Effector CD4-positive, alpha-beta T cell (primary cell): ENCODE results near the gene LDLRAP1.
"Not testable (repeated sequence)": the region's sequence is repeated elsewhere in the genome, so short reads cannot be mapped to it uniquely, and the experiment has no call there.

Source experiments
- DNase-seq: peaks from one replicate; pipeline ENCODE4 v3.0.0-alpha.2; 2020
- total RNA-seq: gene quantifications from one replicate; lab custom pipeline; 2026; lab: John Stamatoyannopoulos, UW

Gene LDLRAP1, protein sequence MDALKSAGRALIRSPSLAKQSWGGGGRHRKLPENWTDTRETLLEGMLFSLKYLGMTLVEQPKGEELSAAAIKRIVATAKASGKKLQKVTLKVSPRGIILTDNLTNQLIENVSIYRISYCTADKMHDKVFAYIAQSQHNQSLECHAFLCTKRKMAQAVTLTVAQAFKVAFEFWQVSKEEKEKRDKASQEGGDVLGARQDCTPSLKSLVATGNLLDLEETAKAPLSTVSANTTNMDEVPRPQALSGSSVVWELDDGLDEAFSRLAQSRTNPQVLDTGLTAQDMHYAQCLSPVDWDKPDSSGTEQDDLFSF
- 155 reads per million, percentile 89 among the genes with 10 or more reads in this experiment for total RNA-seq

DNA sequence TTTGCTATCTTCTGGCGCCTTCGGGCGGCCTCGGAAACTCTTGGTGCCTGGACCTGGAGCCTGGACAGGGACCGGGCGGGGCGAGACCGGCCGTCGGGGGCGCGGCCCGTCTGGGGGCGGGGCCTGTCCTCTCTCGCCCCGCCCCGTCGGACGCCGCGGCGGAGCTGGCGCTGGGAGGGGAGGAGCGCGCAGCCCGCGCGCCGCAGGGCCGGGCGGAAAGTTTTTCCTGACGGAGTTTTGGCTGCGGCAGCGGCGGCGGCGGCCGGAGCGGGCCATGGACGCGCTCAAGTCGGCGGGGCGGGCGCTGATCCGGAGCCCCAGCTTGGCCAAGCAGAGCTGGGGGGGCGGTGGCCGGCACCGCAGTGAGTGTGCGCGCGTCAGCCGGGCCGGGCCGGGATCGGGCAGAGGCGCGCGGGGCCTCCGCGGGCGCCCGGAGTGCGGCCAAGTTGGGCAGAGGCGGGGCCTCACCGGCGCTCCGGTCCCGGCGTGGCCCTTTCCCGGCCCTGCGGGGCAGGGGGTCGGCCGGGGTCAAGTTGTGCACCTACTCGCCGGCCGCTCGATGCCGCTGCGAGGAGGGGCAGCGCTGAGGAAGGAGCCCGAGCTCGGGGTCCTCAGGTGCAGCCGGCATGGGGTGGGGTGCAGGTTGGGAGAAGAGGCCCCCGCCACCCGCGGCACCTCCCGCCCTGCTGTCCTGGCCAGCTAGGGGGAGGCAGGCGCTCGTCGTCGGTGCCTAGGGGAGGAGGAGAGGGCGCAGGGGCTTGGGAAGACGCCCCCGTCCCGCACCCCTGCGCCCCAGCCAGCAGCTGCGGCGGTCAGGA, at the start of gene LDLRAP1:
LDLRAP1 (plus strand) TSS at position 182 of the 818 bp plus-strand sequence; CDS start at position 275, 93 bp downstream.
- peak; percentile 35 for DNase-seq

DNA sequence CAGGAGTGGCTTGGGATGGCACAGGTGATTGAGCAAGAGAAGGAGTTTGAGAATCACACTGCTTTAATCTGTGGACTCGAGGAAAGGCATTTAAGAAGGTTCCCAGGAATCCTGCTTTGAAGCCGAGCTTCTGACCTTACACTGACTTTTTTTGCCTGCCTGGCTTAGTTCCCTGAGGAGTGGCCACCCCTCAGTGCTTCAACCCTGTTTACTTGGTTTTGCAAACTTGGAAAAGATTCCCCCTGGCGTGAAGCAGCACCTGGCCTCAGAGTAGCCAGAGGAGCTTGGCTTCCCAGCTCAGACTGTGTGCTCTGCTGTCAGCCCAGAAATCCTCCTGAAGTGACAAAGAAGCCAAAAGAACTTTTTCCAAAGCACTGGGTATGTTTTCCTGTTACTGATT, 48.5 kb upstream of the LDLRAP1 start:
- DNase-seq, result no peak

DNA sequence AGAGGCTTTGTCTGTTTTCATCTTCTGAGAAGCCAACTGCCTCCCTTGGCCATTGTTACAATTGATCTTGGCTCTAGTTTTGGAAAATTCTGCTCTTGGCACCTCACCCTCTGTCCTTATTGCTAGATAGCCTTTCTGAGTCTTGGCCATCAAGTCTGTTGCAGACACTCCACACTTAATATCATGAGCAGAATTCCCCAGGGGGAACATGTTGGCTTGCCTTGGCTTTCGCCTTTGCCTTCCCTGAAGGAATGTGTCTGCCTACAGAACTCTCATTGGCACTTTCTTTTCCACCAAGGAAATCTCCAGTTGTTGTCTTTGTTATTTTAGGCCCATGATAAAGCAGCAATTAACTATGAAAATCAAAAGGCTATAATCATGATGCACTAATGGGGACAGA, 42.7 kb upstream of the LDLRAP1 start:
- no peak for DNase-seq

DNA sequence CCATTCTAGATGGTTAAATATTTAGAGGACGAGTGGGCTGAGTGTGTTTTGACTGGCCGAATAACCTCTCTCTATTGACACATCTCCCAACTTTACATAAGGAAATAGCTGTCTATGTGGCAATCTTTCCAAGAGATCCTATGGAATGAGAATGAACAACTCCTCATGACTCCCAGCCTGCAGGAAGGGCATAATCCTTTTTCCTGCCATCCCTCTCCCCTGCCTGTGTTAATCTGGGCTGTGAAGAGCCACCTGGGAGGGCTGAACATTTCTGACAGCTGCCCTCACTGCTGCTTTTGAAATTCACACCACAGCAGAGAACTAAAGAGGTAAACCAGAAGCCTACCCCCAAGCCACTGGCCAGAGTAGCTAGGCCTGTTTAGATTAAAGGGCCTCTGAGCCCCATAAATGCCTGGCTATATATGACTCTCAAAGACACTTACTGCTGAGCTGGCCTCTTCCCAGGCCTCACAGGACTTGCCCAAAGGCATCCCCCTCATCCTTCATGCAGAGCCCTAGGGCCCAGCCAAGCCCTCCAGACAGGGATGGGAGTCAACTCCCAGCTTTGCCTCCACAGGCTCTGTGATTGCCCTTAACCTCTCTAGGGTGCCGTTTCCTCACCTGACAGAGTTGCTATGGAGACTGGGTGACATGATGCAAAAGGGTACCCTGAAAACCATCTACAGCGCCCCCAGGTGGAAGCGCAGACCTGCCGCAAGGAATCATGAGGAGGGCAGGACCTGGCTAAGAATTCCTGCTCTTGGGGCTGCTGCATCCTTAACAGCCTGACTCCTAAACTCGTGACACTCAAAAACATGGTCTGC, 42.0 kb upstream of the LDLRAP1 start:
- DNase-seq, result no peak

DNA sequence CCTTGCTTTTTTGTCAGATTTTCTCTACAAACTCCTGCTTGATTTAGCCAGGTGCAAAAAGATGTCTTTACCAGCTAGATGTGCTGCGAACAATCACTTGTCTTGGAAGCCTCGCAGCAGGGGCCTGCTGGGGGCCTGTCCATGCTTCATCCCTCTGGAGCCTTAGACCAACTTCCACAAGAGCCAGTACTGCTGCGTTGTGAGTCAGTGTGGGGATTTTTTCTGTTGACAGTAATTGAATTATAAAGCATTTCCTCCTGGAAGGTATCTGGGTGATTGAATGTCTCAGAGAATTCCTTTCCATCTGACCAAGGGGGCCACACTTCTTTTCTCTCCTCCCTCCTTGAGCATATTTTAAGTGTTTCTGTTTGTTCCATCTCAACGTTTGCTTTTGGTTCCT, 40.4 kb upstream of the LDLRAP1 start:
- no peak for DNase-seq

DNA sequence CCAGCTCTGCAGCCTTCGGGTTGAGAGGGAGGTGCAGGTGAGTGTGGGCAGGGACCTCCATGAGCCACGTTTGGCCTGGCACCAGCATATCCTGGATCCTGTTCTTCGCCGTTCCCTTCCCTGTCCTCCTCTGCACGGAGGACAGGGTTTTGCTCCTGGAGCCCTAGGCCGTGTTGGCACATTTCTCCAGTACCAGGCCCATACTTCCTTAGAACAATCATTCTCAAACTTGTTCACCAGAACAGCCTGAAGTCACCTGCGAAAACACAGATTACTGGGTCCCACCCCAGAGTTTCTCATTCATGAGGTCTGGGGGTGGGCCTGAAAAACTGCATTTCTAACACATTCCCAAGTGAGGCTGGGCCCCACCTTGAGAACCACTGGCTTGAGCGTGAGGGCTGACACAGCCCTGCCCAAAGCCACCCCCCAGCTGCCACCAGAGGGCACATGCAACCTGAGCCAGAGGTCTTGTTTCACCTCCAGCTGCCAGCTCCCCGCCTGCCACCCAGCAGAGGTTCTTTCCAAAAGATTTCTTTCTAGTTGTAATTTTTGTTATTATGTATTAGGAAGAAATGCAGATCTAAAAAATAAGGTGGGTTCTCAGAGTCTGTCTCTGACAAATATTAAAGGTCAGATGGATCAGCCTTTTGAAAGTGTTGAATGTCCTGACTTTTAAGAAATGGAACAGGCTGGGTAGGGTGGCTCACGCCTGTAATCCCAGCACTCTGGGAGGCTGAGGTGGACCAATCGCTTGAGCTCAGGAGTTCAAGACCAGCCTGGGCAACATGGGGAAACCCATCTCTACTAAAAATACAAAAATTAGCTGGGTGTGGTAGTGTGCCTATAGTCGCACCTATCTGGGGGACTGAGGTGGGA, 39.6 kb upstream of the LDLRAP1 start:
- DNase-seq, result peak; percentile 64

DNA sequence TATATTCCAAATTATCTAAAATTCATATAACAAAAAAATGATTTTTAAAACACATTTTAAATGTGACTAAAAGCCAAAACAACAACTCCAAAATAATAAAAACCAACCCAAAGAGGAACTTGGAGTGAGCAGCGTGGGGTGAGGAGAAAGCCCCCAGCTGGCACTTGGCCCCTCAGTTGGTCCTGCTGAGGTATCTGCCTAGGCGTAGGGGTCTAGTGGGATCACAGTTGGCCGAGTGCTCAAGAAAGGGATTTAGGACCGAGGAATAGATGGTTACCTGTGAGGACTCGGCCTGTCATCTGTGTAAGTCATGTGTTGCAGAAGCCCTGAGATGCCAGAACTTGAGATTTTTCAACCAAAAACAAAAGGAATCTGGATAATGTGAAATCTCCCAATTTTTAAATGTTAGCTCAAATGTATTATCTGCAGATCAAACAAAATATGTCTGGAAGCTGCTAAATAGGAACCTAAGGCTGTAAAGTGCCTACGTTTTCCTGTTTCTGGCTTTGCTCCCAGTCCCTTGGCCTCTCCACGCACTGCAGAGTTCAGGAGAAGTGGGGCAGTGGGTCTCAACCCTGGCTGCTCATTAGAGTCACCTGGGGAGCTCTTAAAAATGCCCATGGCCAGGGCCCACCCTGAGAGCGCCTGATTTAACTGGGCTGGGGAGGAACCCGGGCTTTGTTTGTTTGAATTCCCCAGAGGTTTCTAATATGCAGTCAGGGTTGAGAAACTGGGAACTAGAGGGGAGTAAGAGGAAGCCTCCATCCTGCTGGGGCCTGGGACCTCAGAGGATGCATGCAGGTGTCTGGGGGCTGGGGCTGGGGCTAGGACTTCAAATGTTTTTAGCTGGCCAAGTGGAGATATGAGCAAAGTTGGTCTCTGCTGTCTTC, 38.5 kb upstream of the LDLRAP1 start:
- no peak for DNase-seq

DNA sequence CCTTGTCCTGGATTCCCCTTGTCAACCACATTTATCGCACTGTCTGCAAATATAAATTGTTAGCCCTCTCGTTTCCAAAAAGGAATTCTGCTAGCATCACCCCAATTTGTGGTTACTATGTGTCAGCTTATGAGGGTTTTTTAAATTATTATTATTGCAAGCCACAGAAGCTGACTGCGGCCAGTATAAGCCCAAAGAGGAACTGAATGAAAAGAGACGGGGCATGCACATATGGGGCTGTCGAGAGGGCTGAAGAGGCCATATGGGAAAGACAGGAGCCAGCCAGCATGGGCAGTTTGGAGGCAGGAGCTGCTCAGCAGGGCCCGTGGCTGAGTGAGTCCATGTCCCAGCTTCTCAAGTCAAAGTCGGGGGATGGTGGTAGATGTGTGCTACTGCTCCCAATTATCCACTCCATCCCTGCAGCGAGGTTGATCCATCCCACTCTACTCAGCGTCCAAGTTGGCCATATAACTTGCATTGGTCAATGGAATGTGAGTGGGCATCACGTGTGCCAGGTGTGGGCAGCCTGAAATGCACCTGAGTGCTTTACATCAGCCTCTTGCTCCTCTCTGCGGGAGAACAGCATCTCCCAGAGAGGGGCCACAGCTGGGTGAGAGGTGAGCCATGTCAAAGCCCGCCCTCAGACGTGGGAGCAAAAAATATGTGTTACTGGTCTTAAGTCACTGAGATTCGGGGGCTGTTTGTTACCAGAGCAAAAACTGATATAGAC, 37.6 kb upstream of the LDLRAP1 start:
- DNase-seq, result no peak

DNA sequence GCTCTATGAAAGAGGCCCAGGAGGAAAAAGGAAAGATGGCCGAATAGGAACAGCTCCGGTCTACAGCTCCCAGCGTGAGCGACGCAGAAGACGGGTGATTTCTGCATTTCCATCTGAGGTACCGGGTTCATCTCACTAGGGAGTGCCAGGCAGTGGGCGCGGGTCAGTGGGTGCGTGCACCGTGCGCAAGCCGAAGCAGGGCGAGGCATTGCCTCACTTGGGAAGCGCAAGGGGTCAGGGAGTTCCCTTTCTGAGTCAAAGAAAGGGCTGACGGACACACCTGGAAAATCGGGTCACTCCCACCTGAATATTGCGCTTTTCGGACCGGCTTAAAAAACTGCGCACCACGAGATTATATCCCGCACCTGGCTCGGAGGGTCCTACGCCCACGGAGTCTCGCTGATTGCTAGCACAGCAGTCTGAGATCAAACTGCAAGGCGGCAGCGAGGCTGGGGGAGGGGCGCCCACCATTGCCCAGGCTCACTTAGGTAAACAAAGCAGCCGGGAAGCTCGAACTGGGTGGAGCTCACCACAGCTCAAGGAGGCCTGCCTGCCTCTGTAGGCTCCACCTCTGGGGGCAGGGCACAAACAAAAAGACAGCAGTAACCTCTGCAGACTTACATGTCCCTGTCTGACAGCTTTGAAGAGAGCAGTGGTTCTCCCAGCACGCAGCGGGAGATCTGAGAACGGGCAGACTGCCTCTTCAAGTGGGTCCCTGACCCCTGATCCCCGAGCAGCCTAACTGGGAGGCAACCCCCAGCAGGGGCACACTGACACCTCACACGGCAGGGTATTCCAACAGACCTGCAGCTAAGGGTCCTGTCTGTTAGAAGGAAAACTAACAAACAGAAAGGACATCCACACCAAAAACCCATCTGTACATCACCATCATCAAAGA, 36.6 kb upstream of the LDLRAP1 start:
- DNase-seq, result not testable (repeated sequence)

DNA sequence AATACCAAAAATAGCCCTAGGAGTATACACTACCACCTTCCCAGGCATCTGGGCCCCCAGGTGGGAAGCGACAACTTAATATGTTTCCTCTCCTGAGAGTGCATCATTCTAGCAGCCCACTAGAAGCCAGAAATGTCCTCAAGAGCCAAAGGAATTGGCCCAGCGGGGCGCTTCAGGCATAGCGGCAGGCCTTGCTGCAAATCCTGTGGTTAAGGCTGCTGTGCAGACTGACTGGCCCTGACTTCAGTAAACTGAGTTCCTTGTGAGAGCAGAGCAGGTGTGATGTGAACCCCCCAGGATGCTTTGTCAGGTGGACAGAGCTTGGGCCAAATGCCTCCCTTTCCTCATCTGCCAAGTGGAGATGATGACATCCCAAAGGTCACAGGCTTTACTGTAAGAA, 29.7 kb upstream of the LDLRAP1 start:
- DNase-seq, result no peak

DNA sequence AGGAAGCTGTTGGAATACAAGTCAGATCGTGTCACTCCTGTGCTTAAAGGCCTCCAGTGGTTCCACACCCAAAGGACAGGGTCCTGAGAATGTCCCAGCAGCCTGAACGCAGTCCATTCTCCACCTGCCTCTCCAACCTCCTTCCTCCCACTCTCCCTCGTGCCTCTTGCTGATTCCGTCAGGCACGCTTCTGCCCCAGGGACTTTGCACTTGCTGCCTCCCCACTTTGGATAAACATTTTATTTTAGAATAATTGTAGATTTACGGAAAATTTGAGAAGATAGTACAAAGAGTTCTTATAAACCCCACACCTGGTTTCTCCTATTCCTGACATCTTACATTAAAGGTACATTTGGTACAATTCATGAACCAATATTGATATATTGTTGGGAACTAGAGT, 28.4 kb upstream of the LDLRAP1 start:
- no peak for DNase-seq

DNA sequence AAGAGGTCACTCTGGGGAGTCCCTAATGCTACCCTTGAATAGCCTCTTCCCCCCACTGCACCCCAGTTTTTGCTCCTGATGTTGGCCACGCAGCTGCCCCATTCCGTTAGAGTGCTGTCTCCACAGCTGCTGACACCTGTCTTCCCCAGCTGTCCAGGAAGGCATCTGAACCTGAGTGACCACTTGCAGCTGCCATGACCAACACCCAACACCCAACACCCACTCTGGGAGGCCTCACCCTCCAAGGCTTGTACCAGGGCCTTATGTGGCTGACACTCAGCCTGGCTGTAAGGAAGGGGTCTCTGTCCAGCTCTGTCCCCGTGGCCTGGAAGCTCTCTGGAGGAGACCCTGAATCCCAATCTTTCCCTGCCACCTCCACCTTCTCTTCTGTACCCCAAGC, 26.7 kb upstream of the LDLRAP1 start:
- no peak for DNase-seq

DNA sequence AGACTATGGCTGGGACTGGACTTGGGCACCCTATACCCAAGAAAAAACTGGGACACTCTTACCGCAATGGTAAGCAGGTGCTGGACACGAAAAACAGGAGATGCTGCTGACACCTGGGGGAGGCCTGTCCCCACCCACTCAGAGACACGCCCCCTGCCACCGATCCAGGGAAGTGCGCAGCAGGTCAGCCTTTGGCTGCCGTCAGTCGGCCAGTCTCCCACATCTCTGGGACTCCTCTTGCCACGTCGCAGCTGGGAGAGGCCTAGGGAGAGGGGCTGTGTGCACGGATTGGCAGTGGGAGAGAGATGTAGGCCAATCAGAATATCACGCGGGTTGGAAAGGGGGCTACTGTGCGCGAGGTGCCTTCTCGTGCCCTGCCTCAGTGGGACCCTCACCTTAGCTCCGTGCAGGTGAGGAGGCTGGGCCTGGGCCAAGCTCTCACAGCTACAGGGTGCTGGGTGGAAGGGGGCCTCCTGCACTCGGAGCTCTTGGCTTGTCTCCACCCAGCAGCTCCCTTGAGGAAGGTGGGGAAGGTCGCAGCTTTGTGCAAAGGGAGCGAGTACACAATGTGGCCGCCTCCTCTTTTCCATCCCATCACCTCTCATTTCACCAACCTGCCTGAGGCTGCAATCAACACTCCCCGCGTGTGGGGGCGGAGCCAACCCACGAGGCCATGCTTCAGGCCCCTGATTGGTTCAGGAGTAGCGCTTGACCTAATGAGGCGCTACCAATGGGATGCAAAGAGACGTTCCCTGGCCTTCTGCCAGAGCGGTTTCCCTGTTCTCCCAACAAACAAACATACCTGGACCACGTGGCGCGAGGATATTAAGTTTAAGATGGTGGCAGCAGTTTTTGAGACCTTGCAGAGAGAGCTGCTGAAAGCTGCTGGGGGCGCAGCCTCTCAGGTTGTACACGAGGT, 25.7 kb upstream of the LDLRAP1 start:
- no peak for DNase-seq

DNA sequence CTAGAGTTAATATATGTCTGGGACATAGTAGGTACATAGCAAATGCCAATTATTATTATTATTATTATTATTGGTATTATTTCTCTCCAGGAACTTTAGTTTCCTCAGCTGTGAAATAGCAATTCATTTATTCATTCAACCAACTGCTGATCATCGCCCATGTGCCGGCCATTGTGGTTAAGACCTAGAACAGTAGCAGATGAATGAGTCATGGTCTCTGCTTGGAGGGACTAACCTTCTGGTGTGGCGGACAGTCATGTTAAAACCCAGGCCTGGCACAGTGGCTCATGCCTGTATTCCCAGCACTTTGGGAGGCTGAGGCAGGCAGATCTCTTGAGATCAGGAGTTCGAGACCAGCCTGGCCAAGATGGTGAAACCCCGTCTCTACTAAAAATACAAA, 23.8 kb upstream of the LDLRAP1 start:
- no peak for DNase-seq

DNA sequence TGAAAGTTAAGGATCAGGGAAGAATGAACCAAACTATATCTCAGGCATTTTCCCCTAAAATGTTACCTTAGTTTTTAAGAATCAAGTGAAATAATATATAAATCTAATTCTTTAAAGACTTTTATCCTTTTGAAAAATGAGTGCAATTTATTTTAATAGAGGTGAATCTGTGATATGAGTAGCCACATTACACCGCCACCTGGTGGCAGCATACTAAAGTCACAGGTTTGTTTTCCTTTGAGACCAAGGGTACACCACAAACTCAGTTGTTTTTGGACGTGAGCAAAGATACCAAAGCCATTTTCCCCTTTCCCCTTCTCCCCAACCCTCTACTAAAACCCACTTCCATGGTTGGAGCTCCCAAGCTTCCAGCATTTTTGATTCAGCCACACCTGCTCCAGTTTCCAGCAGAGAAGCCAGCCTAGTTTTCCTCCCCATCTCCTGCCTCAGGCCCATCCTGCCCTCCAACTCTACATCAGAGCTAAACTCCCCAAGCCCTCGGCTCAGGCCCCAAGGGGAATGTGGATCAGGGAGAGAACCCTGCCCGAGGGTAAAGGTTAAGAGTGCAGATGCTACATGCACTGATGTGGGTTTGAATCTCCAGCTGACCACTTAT, 22.9 kb upstream of the LDLRAP1 start:
- DNase-seq, result peak; percentile 61

DNA sequence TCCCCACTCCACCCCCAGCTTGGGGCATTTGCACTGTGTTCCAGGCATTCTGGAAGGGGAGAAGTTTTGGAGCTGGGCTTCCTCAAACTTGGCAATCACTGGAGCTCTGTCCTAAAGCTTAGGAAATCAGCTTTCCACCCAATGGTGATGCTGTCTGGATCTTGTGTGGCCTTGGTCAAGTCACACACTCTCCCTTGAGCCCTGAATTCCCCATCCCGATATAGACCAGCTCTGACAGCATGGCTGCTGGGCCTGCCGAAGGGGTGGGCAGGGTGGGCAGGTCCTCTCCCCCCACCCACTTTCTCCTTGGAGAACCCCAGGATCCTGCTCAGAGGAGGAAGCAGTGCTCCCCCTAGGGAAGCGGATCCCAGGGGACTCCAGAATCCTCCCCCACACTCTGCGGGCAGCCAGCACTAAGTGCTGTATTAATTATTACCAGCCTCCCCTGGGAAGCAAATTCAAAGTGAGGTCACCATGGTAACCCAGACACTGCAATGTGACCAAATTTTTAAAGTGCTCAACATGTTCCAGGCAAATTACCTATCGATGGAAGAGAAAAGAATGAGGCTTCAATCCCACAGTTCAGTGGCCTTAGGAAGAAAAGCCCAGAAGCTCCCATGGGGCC, 21.3 kb upstream of the LDLRAP1 start:
- DNase-seq, result no peak

DNA sequence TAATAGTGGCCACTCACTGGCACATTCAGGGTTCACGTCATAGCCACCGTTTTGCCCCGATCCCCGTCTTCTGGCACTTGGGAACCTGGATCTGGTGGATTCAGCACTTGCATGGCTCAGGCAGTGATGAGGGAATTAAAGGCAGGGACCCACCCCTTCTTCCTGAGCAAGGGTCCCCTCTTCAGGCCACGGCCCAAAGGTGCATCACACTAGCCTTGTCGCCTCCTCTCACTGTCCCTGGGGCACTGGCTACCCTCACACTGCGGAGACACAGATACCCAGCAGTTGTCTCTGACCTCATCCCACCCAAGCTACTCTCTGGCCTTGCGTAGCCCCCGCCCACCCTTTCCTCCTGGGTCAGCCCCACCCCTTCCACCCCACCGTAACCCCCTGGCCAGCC, 19.9 kb upstream of the LDLRAP1 start:
- no peak for DNase-seq
